Measurements from ENCODE around the gene AFF4.

DNA sequence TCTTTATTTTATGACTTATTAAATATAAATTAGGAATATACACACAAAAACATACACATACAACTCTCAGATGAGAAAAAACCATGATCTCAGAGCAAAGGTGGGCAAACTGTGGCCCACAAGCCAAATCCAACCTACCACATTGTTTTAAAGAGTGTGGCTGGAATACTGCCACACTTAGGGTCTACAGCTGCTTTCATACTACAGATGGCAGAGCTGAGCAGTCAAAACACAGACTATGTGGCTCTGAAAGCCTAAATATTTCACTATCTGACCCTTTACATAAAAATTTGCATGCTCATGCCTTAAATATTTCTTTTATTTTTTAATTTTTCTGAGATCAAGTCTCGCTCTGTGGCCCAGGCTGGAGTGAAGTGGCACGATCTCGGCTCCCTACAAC is 61.7 kb downstream of the AFF4 start:
- TF ChIP-seq, protein P1, sequence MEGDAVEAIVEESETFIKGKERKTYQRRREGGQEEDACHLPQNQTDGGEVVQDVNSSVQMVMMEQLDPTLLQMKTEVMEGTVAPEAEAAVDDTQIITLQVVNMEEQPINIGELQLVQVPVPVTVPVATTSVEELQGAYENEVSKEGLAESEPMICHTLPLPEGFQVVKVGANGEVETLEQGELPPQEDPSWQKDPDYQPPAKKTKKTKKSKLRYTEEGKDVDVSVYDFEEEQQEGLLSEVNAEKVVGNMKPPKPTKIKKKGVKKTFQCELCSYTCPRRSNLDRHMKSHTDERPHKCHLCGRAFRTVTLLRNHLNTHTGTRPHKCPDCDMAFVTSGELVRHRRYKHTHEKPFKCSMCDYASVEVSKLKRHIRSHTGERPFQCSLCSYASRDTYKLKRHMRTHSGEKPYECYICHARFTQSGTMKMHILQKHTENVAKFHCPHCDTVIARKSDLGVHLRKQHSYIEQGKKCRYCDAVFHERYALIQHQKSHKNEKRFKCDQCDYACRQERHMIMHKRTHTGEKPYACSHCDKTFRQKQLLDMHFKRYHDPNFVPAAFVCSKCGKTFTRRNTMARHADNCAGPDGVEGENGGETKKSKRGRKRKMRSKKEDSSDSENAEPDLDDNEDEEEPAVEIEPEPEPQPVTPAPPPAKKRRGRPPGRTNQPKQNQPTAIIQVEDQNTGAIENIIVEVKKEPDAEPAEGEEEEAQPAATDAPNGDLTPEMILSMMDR (conservative IDR thresholded peaks at IDR 0.05; ENCODE audit: low read length) = peak; percentile 60
- no peak for TF ChIP-seq EZH2phosphoT487 (IDR thresholded peaks at IDR 0.05; ENCODE audit: borderline replicate concordance, low read depth, low read length)

Data from OCI-LY7 (cell line).